ENCODE measurements around the gene NDUFS7. TPM values are rescaled to one million over a fixed set of nuclear protein-coding genes. Genes with fewer than 3 reads are reported as not detected.

Gene NDUFS7
- total RNA-seq (100 to 1,000 TPM in 3 of 4 donors, 10 to 100 TPM in 1; 99.4 to 156 (median 128) TPM), polyA plus RNA-seq (100 to 1,000 TPM; 182 to 262 (median 192) TPM)

DNA sequence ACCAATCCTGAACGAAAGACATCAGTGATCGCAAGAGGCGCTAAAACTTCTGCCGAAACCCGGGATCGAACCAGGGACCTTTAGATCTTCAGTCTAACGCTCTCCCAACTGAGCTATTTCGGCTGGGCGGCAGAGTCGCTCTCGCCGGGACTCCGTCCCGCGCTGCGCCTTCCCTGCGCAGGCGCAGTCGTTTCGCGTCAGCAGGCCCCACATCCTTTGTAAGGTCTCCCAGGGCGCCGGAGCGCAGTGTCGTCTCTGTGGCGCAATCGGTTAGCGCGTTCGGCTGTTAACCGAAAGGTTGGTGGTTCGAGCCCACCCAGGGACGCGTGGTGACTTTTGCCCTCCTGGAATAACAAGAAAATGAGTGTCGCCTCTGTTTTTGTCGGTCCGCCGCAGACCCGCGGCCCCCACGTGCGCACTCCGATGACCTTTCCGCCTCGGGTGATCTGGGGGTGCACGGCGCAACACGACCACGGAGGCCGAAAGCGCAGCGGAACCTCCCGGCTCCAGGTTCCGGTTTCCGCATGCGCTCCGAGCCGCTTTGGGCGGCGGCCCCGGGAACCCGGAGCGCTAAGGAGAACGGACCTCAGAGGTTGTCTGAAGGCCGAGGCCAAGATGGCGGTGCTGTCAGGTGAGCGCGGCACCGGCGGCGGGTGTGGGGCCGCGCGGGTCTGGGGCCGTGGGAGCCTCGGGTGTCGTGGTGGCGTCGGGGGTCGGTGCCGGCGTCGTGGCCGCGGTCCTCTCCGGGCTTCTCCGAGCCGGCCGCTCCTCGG, at the start of gene NDUFS7:
Gene NDUFS7 (plus strand): TSS at position 596 of the 773 bp plus-strand sequence. CDS start 20 bp downstream, at position 616.
- WGBS, 2 donors: 0 to 1% methylated on average over 90 of the region's 90 CpGs
- TF ChIP-seq, protein P1, sequence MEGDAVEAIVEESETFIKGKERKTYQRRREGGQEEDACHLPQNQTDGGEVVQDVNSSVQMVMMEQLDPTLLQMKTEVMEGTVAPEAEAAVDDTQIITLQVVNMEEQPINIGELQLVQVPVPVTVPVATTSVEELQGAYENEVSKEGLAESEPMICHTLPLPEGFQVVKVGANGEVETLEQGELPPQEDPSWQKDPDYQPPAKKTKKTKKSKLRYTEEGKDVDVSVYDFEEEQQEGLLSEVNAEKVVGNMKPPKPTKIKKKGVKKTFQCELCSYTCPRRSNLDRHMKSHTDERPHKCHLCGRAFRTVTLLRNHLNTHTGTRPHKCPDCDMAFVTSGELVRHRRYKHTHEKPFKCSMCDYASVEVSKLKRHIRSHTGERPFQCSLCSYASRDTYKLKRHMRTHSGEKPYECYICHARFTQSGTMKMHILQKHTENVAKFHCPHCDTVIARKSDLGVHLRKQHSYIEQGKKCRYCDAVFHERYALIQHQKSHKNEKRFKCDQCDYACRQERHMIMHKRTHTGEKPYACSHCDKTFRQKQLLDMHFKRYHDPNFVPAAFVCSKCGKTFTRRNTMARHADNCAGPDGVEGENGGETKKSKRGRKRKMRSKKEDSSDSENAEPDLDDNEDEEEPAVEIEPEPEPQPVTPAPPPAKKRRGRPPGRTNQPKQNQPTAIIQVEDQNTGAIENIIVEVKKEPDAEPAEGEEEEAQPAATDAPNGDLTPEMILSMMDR (IDR thresholded peaks at IDR 0.05): peak in 3 of 4 experiments; percentile 11 to 59 (median 39)
- TF ChIP-seq EP300 (IDR thresholded peaks at IDR 0.05) (peak in 1 of 4 donors; percentile 20), POLR2AphosphoS5 (IDR thresholded peaks at IDR 0.05) (peak; percentile 82 to 92 (median 88)), POLR2A (IDR thresholded peaks at IDR 0.05) (peak; percentile 53 to 62)
- peak within 1 kb of the TSS; percentile 81 to 97 (median 86) for H3K4me3 ChIP-seq
- peak within 1 kb of the TSS; percentile 93 to 94 (median 93) for H3K27ac ChIP-seq
- peaks cover 0 to 22% (median 7%) of the 10 kb centered on the region in 4 donors for H3K36me3 ChIP-seq
- no peaks in the 10 kb centered on the region for H3K9me3 ChIP-seq
- intact Hi-C loops (cut with DNase I): loop anchor here (2.0 to 5.0 kb wide), 2 partner anchors 23 to 106 kb away; partner anchors contain the start of genes DAZAP1 and FAM174C
- no peaks in the 10 kb centered on the region for H3K27me3 ChIP-seq
- peaks cover 0 to 43% (median 28%) of the 10 kb centered on the region in 4 donors for H3K4me1 ChIP-seq
- peak; percentile 96 for DNase-seq

- intact Hi-C loops (cut with DNase I): no loop called here
- Histone ChIP-seq H3K9me3 (no peaks in the 10 kb centered on the region), H3K27ac (no peak overlapping the region), H3K27me3 (peaks cover 0 to 11% (median 0%) of the 10 kb centered on the region in 3 donors), H3K4me3 (no peak overlapping the region), H3K4me1 (no peaks in the 10 kb centered on the region), H3K36me3 (no peaks in the 10 kb centered on the region)
- no peak for DNase-seq
- WGBS, 2 donors: 85 to 91% methylated on average over 22 of the region's 22 CpGs
- TF ChIP-seq, protein P1 (IDR thresholded peaks at IDR 0.05): no peak
- TF ChIP-seq POLR2A (IDR thresholded peaks at IDR 0.05): no peak
Measured at GRCh38 chr19:1336079-1336684, 47.5 kb upstream of the NDUFS7 start.

- Histone ChIP-seq H3K4me3 (no peak overlapping the region), H3K27me3 (peaks cover 0 to 7% (median 0%) of the 10 kb centered on the region in 3 donors), H3K27ac (no peak overlapping the region), H3K4me1 (no peaks in the 10 kb centered on the region), H3K9me3 (no peaks in the 10 kb centered on the region), H3K36me3 (no peaks in the 10 kb centered on the region)
- WGBS, 2 donors: 62 to 78% methylated on average over 28 of the region's 28 CpGs
- DNase-seq: no peak
- TF ChIP-seq POLR2AphosphoS5 (IDR thresholded peaks at IDR 0.05) (no peak), EP300 (IDR thresholded peaks at IDR 0.05) (no peak), POLR2A (IDR thresholded peaks at IDR 0.05) (no peak)
- TF ChIP-seq, protein P1 (IDR thresholded peaks at IDR 0.05): no peak
- intact Hi-C loops (cut with DNase I): no loop called here
Measured at GRCh38 chr19:1340681-1341469, 42.8 kb upstream of the NDUFS7 start.

DNA sequence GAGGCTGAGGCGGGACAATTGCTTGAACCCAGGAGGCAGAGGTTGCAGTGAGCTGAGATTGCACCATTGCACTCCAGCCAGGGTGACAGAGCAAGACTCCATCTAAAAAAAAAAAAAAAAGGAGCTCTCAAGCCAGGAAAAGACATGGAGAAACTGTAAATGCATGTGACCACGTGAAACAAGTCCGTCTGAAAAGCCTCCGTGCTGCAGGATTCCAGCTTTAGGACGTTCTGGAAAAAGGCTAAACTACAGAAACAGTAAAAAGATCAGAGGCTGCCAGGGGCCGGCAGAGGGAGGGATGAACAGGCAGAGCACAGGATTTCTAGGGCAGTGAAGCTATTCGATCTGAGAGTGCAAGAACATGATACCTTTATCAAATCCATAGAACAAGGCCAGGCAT, 40.7 kb upstream of the NDUFS7 start:
- intact Hi-C loops (cut with DNase I): no loop called here
- no peak for TF ChIP-seq POLR2A (IDR thresholded peaks at IDR 0.05)
- TF ChIP-seq, protein P1 (IDR thresholded peaks at IDR 0.05): no peak
- TF ChIP-seq POLR2AphosphoS5 (IDR thresholded peaks at IDR 0.05): no peak
- TF ChIP-seq EP300 (IDR thresholded peaks at IDR 0.05): no peak
- H3K4me3 ChIP-seq: no peak overlapping the region
- no peaks in the 10 kb centered on the region for H3K9me3 ChIP-seq
- H3K27me3 ChIP-seq: peaks cover 0 to 7% (median 0%) of the 10 kb centered on the region in 3 donors
- no peaks in the 10 kb centered on the region for H3K36me3 ChIP-seq
- no peaks in the 10 kb centered on the region for H3K4me1 ChIP-seq
- no peak for DNase-seq
- H3K27ac ChIP-seq: no peak overlapping the region
- 64 to 74% methylated on average over 7 of the region's 7 CpGs for WGBS, 2 donors

All from sigmoid colon (tissue), 7 donors.